Activated T-cell treated with anti-CD3 and anti-CD28 coated beads for 48 hours (primary cell): Measurements from ENCODE around the gene OR6N1.
A peak's percentile ranks its signal among the peaks of the same experiment; 100 is the strongest.

Experiments
- DNase-seq: peaks from one replicate; pipeline ENCODE4 v3.0.0-alpha.2; 2020; ENCODE audit warnings: low read depth

OR6N1 gene

DNA sequence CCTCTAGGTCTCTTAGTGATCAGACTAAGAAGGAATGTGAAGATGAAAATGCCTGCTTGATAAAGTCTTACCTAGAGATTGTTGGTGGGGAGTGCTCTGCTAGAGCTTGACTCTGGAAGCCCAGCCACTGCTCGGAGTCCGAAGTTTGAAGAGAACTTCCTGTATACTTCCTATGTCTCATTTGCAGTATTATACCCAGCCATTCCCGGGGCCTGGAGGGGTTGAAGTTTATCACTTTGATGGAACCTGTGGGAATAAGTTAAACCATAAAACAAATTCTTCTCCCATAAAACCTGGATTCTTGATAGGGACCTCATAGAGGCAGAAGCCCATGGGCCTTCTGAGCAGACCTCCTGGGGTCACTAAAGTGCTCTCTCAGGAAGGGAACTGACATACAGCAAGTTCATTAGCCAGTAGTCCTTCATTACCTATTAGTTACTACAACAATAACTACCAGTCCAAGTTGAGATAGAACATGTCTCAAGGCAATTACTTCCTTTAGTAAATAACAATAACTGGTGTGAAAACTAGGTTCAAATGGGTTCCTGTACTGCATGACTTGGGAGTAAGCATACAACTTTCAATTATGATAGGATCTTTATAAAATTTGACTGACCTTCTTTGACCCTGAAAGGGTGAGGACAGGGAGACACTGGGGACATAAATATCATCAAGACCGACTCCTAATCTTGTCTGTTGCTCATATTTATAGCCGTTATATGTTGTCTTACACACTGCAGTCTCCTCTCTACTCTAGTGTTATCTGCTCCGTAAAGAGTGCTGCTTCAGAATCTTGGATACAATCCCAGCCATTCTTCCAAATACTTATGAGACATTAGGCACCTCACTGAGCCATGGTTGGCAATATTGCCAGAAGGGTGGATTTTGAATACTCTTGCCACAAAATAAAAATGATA, at the start of gene OR6N1:
TSS of gene OR6N1 (minus strand) at position 246 of the 917 bp plus-strand sequence. CDS start 5,513 bp downstream, outside the sequence.
- DNase-seq: no peak

- DNase-seq: no peak
Observed at GRCh38 chr1:158821723-158822122, 49.7 kb upstream of the OR6N1 start.

GRCh38 chr1:158819461-158820443, 47.8 kb upstream of the OR6N1 start:
- DNase-seq: no peak

GRCh38 chr1:158818975-158819431, 47.0 kb upstream of the OR6N1 start:
- no peak for DNase-seq

DNA sequence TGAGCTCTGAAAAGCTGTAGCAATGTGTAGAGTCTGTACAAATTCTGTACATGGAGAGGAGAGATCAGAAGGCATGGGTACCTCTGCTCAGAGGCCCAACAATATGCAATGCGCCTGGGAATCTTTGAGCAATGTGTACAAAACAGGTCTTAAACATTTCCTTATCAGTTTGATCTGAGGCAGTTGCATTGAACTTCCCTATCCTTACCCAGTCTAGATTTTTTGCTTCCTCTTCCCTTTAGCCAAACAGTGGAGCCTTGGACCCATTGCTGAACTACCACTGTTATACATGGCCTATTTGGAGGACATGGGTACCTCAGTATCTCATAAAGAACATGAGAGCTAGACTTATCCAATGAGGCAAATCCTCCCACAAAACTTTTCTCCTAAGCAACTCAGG, 46.6 kb upstream of the OR6N1 start:
- no peak for DNase-seq

DNA sequence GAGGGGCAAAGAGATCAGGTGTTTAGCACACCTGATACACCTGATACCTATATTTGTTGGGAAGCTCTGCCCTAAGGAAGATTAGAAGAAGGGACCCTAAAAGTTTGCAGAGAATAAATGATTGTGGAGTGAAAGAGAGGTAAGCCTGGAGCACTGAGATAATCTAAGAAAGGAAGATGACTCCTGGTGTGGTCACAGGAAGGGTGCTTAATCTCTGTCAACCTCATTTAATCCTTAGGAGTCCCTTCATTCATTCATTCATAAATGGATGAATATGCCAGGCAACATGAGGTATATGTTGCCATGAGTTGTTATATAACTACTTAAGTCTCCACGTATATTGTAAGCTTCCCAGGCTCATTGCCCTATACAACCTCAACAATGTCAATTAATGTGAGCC, 43.0 kb upstream of the OR6N1 start:
- DNase-seq: no peak

- no peak for DNase-seq
Observed at GRCh38 chr1:158813164-158813563, 41.2 kb upstream of the OR6N1 start.

- DNase-seq: no peak
Observed at GRCh38 chr1:158812336-158812735, 40.3 kb upstream of the OR6N1 start.

- DNase-seq: no peak
Observed at GRCh38 chr1:158810311-158810710, 38.3 kb upstream of the OR6N1 start.

DNA sequence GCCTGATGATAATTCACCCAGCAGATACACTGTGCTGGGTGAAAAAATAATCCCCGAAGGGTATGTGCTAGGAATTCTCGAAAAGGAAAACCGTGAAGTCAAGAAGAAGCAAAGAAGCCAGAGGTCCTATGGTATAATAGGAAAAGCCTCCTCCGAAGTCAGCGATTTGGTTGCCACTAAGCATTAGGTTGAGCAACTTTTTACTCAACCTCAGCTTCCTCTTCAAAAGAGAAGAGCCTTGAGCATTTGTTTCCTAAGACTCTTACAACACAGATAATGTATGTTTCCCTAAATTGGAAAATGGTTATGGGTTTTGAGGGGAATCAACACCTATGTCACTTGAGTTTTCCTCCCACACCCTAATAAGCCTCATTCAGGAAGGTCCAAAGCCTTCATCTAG, 37.9 kb upstream of the OR6N1 start:
- DNase-seq: no peak

GRCh38 chr1:158809256-158809655, 37.3 kb upstream of the OR6N1 start:
- DNase-seq: no peak

DNA sequence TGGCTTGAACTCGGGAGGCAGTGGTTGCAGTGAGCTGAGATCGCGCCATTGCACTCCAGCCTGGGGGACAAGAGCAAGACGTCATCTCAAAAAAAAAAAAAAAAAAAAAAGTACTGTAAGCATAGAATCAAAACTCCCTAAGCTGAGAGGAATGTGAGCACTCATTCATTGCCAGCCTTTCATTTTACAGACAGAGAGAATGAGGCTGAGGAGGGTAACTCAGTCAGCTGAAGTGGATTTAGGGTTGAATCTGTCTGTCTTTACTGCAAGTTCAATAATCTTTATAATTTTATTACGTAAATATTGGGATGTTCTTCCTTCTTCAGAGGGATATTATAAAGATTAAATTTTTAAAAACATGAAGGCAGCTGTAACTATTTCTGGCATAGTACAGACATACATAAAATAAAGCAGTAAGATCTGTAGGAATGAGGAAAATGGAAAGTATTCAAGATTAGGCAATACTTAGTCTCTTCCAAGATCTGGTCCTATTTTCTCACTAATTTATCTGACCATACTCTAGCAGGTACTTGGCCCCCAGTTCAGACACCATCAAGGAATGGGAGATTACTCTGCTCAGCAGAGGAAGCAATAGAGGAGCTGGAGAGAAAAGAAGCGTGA, 35.0 kb upstream of the OR6N1 start:
- DNase-seq: no peak

GRCh38 chr1:158803678-158804077, 31.7 kb upstream of the OR6N1 start:
- DNase-seq: no peak

GRCh38 chr1:158801396-158801795, 29.4 kb upstream of the OR6N1 start:
- no peak for DNase-seq

DNA sequence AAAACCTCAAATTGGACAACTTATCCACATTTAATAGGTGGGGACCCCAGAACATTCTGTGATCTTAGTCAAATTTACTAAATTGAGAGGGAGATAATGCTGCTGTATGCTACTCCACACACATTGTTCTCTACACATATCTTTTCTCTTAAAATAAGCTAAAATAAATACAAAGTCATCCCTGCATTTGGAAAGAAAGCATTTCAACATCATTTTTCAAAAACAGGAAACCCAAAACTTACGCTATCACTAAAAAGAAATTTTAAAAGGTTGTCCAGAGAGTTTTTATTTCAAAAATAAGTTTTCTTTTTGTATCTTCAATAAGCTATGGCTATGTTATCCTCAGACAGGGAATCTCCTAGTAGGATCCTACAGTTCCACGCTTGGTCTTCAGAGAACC, 28.5 kb upstream of the OR6N1 start:
- no peak for DNase-seq

- DNase-seq: no peak
Observed at GRCh38 chr1:158799689-158800088, 27.7 kb upstream of the OR6N1 start.

DNA sequence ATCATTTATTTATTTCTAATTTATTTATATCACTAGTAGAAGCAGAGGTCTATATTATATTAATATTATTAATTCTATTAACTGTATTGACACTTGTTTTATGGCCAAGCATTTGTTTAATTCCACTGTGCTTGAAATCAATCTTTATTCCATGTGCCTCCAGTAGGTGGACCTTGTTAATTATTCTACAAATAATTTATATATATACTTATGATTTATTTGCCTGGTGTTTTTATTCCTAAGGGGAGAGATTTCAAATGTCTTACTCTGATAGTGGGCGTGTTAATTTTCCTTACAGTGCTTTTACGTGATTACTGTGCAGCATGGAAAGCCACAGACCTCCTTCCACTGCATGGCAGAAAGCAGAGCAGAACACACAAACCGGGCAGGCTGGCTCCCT, 26.5 kb upstream of the OR6N1 start:
- no peak for DNase-seq

GRCh38 chr1:158794247-158794646, 22.3 kb upstream of the OR6N1 start:
- DNase-seq: no peak

DNA sequence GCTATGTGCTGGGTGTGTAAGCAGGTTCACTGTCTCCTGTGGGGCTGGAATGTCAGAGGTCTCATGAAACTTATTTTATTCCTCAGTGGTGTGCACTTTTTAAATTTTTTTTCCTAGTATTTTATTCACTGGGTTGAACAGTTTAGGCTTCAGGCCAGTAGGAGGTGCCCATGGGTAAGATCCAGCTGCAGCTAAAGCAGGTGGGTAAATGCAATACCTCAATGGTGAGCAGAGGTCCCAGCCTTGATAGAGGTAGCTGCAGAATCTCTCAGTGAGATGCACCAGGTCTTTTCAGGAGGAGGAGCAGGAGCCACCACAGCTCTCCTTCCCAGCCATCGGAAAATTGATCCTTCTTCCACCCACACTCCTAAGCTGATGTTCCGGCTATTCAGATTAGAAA, 21.6 kb upstream of the OR6N1 start:
- DNase-seq: peak; percentile 19

- DNase-seq: no peak
Observed at GRCh38 chr1:158781104-158781503, 9.1 kb upstream of the OR6N1 start, which contains the start of gene OR6N2. Gene OR6N2, minus strand, starts transcription at chr1:158781204. Its CDS starts 3,569 bp downstream, at chr1:158777635.

DNA sequence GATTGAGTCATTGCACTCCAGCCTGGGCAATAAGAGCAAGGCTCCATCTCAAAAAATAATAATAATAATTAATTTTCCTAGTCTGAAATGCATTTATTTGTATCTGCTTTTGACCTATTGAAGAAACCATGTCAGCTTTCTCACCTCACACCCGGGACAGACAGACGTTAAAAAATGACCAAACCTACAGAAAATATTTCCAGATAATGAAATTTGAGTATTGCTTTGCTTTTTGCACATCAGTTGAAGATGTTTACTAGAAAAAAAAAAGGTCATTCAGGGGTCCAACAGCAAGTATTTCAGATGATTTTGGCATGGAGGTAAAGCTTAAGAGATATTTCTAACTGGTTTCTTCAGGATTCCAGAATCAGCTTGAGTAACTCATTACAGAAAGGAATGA, 17.6 kb downstream of the OR6N1 start, which contains the start of gene OR6K6:
TSS of gene OR6K6 (plus strand) at position 301 of the 400 bp plus-strand sequence. CDS start 168 bp downstream, outside the sequence.
- DNase-seq: no peak

DNA sequence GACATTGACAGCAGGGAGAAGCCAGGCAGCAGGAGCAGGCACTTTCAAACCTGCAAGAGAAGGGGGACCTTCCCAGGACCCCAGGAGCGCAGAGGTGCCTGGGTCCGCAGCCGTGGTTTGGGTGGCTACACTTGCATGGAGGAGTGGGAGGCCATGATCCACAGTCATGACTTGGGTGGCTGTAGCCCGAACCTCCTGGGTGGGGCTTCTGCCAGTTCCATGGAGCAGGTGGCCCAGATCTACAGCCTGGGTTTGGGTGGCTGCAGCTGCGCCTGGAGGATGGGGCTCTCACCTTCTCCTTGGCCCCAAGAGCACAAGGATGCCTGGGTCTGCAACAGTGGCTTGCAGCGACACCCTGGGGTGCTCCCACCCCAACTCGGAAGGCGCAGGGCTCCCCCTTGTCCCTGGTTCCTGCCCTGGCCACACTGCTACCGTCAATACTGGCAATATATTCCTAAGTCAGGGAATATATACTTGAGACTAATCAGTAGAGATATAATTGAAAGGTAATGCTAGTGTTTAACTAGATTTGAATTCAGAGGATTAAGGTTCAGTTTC, 19.8 kb downstream of the OR6N1 start:
- DNase-seq: no peak
